Breast epithelium (tissue), 4 donors: ENCODE results near the gene HCK. TPM values are rescaled to one million over a fixed set of nuclear protein-coding genes. Genes with fewer than 3 reads are reported as not detected.

ENCODE experiments used
- DNase-seq, 2 donors: peaks; one replicate each; pipeline ENCODE4 v3.0.0-alpha.2; 2019; ENCODE audit warnings: low spot score in 2 of 2
- H3K27ac ChIP-seq, 2 donors: fragments of 200-600 bp; sonication (generic) in 1 of 2; one replicate each; pipeline ENCODE4 v1.5.1; 2016 to 2019; ENCODE audit warnings: mild to moderate bottlenecking in 1 of 2
- H3K27me3 ChIP-seq, 2 donors: fragments of 200-600 bp; sonication (generic) in 1 of 2; one replicate each; pipeline versions ENCODE4 v1.5.1 to v1.6.0; 2017 to 2019; ENCODE audit warnings: control low read depth in 1 of 2, mild to moderate bottlenecking in 1 of 2
- H3K36me3 ChIP-seq: fragments of 200-600 bp; one replicate; pipeline ENCODE4 v1.5.1; 2019
- H3K4me1 ChIP-seq, 2 donors: fragments of 200-600 bp; sonication (generic); one replicate each; pipeline ENCODE4 v1.5.1; 2016 to 2019; ENCODE audit warnings: control low read depth in 1 of 2
- H3K4me3 ChIP-seq, 3 donors: fragments of 200-600 bp; sonication (generic); 1 replicate in 2 of 3; 2 replicates in 1 of 3; pipeline ENCODE4 v1.5.1; 2016 to 2019; ENCODE audit warnings: mild to moderate bottlenecking in 3 of 3, moderate library complexity in 2 of 3
- H3K9me3 ChIP-seq, 2 donors: fragments of 200-600 bp; sonication (generic) in 1 of 2; one replicate each; pipeline ENCODE4 v1.5.1; 2016 to 2019; ENCODE audit warnings: control low read depth in 1 of 2
- CTCF ChIP-seq, 3 donors: fragments of 450-650 bp; IDR thresholded peaks; one replicate each; pipeline ENCODE4 v1.5.1; 2016 to 2017; ENCODE audit warnings: antibody characterized with exemption in 3 of 3, mild to moderate bottlenecking in 3 of 3, moderate library complexity in 3 of 3
- POLR2A ChIP-seq: fragments of 450-650 bp; IDR thresholded peaks from one replicate; pipeline ENCODE4 v1.6.1; 2016; ENCODE audit warnings: antibody characterized with exemption, mild to moderate bottlenecking, moderate library complexity
- POLR2AphosphoS5 ChIP-seq, 3 donors: sonication (generic); formaldehyde crosslinking; IDR thresholded peaks; one replicate each; pipeline ENCODE4 v1.6.1; 2017; ENCODE audit warnings: antibody characterized with exemption in 3 of 3
- intact Hi-C: fragments of 100-400 bp; cut with DNase I; formaldehyde crosslinking; loops from one replicate; pipeline ENCODE4 v1.15.1; 2023; ENCODE audit warnings: low total_unique reads
- total RNA-seq, 3 donors: library from RNA; depleted of rRNA; stranded (reverse); fragments of >200 nt; gene quantifications; one replicate each; pipeline ENCODE4 v1.1.0, GENCODE V29; 2016

Gene HCK
- total RNA-seq, 3 donors from 2014 or later: 10.2 to 27.4 (median 16.0) TPM

GRCh38 chr20:32140603-32141002 is 88.6 kb downstream of the HCK start:
- no peak for DNase-seq

GRCh38 chr20:32141465-32141980 is 89.5 kb downstream of the HCK start:
- H3K27me3 ChIP-seq: no peaks in the 10 kb centered on the region
- H3K36me3 ChIP-seq: peaks cover 25% of the 10 kb centered on the region
- no peak overlapping the region for H3K4me3 ChIP-seq
- no peak for DNase-seq
- no peaks in the 10 kb centered on the region for H3K9me3 ChIP-seq
- H3K27ac ChIP-seq: no peak overlapping the region
- no peak for TF ChIP-seq CTCF (IDR thresholded peaks at IDR 0.05)
- TF ChIP-seq POLR2AphosphoS5 (IDR thresholded peaks at IDR 0.05): no peak
- no peak for TF ChIP-seq POLR2A
- intact Hi-C loops: no loop called here
- H3K4me1 ChIP-seq: no peaks in the 10 kb centered on the region

More at GRCh38 chr20:32140603-32141002, 88.6 kb downstream of the HCK start:
- no peak overlapping the region for H3K4me3 ChIP-seq
- no peaks in the 10 kb centered on the region for H3K9me3 ChIP-seq
- H3K27ac ChIP-seq: no peak overlapping the region
- peaks cover 22% of the 10 kb centered on the region for H3K36me3 ChIP-seq
- H3K27me3 ChIP-seq: no peaks in the 10 kb centered on the region
- intact Hi-C loops: no loop called here
- TF ChIP-seq CTCF (IDR thresholded peaks at IDR 0.05): no peak
- no peak for TF ChIP-seq POLR2A
- no peak for TF ChIP-seq POLR2AphosphoS5 (IDR thresholded peaks at IDR 0.05)
- H3K4me1 ChIP-seq: no peaks in the 10 kb centered on the region

- Histone ChIP-seq H3K27me3 (no peaks in the 10 kb centered on the region), H3K9me3 (no peaks in the 10 kb centered on the region), H3K4me1 (no peaks in the 10 kb centered on the region), H3K27ac (no peak overlapping the region), H3K4me3 (no peak overlapping the region), H3K36me3 (peaks cover 25% of the 10 kb centered on the region)
- no peak for DNase-seq
- no peak for TF ChIP-seq POLR2AphosphoS5 (IDR thresholded peaks at IDR 0.05)
- no peak for TF ChIP-seq CTCF (IDR thresholded peaks at IDR 0.05)
- intact Hi-C loops: no loop called here
Measured at GRCh38 chr20:32142088-32142487, 90.0 kb downstream of the HCK start.

GRCh38 chr20:32142991-32143390 is 90.9 kb downstream of the HCK start:
- H3K4me3 ChIP-seq: no peak overlapping the region
- H3K4me1 ChIP-seq: no peaks in the 10 kb centered on the region
- intact Hi-C loops: no loop called here
- H3K27me3 ChIP-seq: no peaks in the 10 kb centered on the region
- no peaks in the 10 kb centered on the region for H3K9me3 ChIP-seq
- H3K36me3 ChIP-seq: peaks cover 25% of the 10 kb centered on the region
- no peak for DNase-seq
- no peak overlapping the region for H3K27ac ChIP-seq
- TF ChIP-seq CTCF (IDR thresholded peaks at IDR 0.05) (no peak), POLR2AphosphoS5 (IDR thresholded peaks at IDR 0.05) (no peak), POLR2A (no peak)

GRCh38 chr20:32144898-32145662 is 93.0 kb downstream of the HCK start:
- no peak for DNase-seq
- H3K4me1 ChIP-seq: no peaks in the 10 kb centered on the region
- H3K9me3 ChIP-seq: no peaks in the 10 kb centered on the region
- H3K27ac ChIP-seq: no peak overlapping the region
- peaks cover 25% of the 10 kb centered on the region for H3K36me3 ChIP-seq
- H3K4me3 ChIP-seq: no peak overlapping the region
- H3K27me3 ChIP-seq: no peaks in the 10 kb centered on the region
- intact Hi-C loops: no loop called here
- TF ChIP-seq POLR2A (no peak), POLR2AphosphoS5 (IDR thresholded peaks at IDR 0.05) (no peak), CTCF (IDR thresholded peaks at IDR 0.05) (no peak)
